GM10847 (cell line): ENCODE measurements around the gene EPHB1.

Experiments used
- POLR2A ChIP-seq: IDR thresholded peaks from 2 replicates; pipeline ENCODE4 v1.6.1; 2011; ENCODE audit not compliant: insufficient read length; ENCODE audit errors: extremely low read depth

Gene EPHB1

DNA sequence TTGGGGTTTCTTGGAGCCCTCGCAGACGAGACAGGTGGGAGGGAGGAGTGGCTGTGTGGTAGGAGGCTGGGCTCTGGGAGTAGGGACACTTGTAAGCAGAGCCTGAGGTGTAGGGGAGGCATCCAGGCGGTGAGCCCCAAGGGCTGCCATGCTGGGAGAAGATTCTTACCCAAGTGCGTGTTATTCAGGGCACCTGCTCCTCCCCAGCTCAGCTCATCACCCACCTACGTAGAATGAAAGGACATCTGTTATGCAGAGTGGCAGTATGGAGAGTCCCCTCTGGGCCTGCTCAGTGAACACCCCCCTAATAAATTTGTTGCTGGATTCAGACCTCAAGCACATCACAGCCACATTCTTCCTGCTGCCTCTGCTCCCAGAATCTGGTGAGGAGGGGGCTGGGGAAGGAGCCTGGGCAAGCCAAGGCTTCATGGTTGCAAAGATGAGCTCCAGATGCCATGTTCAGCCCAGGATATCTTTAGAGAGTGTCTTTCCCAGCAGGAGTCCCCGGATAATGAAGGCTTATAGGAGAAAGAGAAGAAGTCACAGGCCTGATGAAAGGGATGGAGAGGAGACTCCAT lies 261.8 kb downstream of the EPHB1 start:
- TF ChIP-seq POLR2A, result no peak

DNA sequence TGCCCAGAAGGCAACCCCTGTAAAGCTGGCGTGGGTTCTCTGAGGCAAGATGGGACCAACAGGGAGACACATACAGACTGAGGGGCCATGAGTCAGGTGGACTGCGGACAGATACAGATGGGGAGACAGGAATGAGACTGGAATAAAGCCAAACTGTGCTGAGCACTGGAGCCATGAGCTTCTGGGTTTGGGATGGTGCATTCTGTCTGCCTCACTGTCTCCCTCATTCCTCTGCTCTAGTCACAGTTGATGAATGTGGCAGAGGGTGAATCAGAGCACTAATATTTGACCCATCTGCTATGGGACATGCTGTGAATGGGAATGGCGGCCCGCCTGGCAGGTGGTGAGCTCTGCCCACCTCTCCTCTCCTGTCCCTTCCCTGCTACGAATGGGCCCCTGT lies 262.9 kb downstream of the EPHB1 start:
- no peak for TF ChIP-seq POLR2A

DNA sequence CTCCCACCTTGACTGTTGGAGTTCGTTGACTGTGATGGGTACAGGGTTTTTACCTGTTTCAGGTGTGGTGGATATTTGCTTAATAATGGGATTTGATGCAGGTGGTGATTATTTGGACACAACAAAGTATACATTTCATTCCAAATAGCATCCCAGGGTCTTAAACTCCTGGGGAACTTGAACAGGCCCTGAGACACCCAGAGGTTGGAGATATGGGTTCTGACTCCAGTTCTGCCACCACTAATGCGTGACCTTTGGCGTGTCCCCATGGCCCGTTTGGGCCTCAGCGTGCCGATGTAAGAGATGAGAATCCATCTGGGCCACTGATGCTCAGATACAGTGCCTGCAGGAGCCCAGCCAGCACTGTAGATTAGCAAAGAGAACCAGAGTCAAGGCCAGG lies 264.5 kb downstream of the EPHB1 start:
- no peak for TF ChIP-seq POLR2A

DNA sequence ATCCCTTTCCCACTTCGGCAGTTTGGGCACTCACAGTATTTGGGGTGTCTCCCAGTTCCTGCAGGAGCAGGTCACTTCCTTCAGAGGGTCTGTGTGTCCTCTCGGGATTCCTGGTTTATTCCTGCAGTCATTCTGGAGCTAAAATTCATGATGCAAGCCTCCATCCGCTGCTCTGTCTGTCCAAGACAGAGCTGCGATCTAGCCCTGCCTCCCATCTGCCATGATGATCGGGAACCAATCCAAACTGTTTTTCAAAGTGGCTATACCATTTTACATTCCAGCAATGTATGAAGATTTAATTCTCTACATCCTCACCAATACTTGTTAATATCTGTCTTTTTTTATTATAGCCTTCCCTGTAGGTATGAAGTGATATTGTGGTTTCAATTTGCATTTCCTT lies 273.0 kb downstream of the EPHB1 start:
- TF ChIP-seq POLR2A, result no peak

DNA sequence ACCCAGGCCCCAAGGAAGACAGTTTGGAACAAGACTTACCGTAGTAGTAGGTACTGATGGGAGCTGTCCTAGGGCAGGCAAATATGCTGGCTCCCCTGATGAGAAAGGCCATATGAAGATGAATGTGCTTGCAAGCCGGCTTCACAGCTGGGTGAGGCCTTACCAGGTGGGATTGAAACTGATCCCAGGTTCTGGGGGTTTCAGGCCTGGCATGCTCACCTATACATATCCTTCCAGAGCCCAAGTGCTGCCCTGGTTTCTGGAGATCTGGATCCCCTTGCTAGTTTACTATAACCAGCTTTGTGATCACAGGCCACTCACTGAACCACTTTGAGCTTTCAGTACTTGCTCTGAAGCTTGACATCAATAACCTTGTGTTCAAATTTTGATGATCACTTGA lies 274.3 kb downstream of the EPHB1 start:
- TF ChIP-seq POLR2A, result no peak

DNA sequence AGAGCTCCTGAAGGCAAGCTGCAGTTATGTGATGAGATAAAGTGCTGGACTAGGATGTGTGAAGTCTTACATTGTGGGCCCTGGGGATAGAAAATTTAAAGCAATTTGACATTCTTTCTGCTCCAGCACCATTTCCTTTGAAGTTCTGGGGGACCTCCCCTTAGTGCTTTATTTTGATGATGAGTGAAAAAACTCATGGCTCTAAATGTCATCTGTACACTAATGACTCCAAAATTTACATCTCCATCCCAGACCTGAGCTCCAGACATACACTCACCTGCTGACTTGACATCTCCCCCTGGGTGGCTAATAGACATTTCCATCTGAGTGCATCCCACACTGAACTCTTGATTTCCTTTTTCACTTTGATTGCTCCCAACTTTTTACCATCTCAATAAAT lies 276.4 kb downstream of the EPHB1 start:
- no peak for TF ChIP-seq POLR2A

DNA sequence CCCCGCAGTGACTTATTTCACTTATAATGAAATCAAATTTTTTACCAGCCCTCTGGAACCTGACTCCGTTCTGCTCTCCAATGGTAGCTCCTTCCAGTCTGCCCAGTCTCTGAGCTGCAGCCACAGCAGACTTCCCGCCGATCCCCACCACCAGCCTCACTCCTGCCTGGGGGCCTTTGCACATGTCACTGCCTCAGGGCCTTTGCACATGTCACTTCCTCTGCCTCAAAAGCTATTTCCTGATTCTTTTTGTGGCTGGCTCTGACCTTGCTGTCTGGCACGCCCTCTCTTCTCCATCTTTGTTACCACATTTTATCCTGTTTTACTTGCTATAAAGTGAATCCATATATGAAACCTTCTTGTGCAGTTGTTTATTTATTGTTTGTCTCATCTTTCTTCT lies 277.4 kb downstream of the EPHB1 start:
- TF ChIP-seq POLR2A, result no peak

DNA sequence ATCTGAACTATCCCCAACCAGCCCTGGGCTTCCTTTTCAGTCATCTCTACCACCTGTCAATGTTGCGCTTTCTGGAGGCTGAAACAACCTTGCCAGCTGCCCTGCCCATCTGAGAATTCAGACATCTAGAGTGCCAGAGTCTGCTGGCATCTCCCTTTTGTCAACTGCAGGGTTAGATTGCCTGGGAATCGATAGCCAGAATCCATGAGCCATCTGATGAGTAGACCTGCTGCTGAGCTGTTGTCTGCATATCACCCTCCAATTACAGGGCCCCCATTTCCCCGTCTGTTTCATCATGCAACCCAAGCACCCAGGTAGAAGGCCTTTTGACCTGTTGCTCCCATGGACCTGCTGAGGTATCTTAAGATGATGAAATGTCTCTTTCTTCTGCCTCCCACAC lies 280.1 kb downstream of the EPHB1 start:
- TF ChIP-seq POLR2A, result no peak

DNA sequence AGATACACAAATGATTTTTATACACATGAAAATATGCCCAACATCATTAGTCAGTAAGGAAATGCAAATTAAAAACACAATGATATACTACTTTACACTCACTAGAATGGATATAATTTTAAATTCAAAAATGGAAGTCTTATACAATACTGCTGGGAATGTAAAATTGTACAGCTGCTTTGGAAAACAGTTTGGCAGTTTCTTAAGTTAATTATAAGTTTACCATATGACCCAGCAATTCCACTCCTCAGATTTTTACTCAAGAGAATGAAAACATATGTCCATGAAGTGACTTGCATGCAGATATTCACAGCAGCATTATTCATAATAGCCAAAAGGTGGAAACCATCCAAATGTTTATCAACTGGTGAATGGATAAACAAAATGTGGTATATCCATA lies 281.3 kb downstream of the EPHB1 start:
- no peak for TF ChIP-seq POLR2A

DNA sequence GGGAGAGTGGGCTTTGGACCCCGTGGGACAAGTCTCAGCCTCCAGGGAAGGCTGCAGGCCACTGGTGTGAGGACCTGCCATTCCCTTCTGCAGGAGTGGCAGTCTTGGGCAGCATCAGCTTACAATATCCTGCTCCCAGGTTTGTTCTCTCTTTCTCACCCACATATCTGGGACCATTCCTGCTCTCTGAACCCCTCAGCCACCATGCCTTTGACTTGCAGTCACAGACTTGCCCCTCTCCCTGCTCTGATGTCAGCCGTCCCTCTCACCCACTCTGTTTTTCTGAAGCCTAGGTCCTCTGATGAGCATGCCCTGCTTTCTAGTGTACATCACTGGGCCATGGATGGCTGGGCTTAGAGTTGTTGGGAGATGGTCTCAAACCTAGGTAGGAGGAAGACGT lies 282.1 kb downstream of the EPHB1 start:
- TF ChIP-seq POLR2A, result no peak

DNA sequence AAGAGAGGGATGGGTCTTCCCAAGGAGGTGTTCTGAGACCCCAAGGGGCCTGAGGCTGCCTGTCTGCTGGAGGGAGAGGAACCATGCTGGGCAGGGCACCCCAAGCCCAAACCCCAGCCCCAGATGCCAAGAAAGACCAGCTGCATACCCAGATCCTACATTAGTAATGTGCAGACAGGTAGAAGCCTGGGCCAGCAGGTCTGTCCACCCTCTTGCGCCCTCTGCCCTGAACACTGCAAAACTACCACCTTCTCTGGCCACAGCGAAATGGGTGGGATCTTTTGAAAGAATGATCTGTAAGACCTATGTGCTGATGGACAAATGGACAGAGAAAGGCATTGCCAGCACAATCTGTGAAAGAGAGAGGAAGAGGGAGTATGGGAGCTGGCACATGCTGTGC lies 283.2 kb downstream of the EPHB1 start:
- TF ChIP-seq POLR2A, result no peak

DNA sequence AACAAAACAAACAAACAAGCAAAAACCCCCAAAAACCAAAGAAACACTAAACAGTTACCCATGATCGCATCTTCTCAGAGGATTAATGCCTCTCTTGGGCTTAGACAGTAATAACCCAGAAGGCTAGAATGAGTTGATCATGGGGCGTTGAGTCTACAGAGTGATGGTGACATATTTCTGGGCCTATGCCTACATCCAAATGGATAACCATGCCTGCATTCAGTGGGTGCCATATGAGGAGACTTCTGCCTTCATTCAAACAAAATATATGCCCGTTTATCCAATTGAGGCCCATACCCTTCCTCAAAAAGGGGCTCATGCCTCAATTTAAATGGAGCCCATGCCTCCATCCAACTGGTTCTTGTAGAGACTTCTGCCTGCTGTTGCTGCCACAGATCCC lies 284.0 kb downstream of the EPHB1 start:
- no peak for TF ChIP-seq POLR2A

DNA sequence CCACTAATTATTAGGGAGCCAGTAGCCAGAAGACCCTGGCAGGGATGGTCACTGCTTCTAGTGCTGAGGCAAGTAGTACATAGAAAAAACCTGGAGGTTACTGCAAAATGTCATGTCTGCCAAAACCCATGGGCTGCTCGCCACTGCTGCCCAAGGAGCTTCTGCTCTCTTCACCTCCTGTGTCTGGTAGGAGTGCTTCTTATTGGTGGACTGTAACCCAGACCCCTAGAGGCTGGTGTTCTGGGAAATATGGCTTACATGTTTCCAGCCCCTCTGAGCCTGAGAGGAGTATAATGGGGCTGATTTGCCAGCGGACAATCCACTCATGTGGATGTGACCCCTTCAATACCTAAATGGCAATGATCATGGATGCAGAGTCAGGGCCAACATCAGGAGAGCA lies 286.4 kb downstream of the EPHB1 start:
- TF ChIP-seq POLR2A, result no peak

DNA sequence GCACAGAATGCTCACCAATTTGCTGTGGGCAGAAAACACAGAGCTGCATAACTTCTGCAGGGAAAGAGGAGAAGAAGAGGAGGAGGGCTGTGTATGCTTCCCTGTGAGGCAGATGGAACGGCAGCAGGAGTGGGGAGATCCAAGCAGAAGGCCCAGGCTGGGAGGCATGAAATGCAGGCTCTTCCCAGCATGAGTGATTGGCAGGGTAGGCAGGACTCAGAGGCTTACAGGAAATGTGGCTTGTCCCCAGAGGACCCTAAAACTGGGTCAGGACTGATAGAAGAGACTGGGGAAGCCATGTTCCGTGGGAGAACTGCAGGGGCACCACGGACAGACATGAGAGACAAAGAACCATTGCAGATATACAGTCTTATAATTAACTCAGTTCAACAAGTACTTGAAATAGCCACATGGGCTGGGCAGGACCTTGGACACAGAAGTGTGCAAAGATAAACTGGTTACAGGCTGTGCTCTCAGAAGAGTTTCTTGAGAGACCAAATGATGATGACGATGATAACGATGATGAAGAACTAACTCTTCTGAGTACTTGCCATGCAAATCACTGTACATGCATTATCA lies 286.9 kb downstream of the EPHB1 start:
- TF ChIP-seq POLR2A, result no peak

DNA sequence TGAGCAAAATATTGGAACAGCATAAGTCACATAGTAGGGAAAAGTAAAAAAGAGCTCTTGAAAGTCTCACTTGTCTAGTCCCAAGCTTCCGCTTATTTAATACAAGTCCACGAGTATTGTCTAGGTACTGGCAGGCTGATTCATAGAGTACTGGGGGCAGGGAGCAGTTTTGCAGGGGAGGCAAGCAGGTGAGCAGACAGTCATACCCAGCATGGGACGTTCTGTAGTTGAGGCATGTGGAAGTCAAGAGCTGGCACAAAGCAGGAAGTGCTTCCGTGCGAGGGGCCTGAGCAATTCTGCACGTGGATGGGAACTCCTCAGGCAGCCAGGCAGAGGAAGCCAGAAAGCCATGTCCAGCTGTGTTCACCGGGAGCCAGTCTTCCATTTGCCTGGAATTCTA lies 287.6 kb downstream of the EPHB1 start:
- TF ChIP-seq POLR2A, result no peak

DNA sequence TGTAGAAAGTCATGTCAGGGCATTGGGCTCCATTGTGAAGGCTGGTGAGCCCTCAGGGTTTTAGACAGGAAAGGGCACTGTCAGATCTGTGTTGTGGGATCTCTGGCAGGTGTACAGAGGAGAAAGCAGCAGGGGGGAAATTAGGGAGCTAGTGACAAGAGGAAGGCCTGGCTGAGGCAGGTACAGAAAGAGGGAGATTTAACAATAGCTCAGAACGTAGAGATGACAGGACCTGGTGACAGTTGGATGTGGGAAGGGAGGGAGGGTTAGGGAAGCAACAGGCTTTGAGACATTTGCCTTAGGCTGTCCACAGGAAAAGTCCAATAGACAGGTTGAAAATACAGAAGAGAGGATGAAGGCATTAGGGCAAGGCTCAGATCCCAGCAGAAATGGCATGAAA lies 288.1 kb downstream of the EPHB1 start:
- TF ChIP-seq POLR2A, result no peak

DNA sequence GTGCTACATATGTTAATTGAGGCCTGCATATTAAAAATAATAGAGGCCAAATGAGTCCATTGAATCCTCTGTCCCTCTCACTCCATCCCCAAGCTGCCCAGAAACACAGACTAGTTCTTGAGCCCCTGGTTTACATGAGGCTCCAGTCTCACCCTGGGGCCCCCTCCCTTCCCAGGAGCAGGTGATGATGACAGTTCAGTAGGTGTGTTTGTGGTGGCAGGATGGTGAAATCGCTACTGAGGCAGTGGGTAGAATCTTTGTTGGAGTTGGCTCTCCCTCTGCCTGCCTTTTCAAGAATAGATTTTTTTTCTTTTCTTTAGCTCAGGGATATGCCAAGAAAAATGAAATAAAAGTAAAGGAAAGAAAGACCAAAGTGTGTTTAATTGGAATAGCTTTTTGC lies 288.7 kb downstream of the EPHB1 start:
- no peak for TF ChIP-seq POLR2A

DNA sequence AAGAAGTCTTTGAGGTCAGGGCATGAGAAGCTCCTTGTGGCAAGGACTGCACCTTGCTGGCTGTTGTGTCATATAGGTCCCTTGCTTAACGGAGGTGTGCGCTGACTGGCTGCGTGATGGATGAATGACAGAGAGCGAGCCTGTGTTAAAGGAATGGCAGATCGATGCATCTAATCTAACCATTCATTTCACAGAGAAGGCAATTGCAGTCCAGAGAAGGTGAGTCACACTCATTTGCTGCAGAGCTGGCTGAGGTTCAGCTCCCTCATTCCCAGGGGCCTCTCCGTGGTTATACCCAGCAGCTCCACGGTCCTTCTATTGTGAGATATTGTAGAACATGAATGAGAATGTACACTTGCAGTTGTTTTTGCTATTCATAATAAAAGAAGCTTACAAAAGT lies 289.3 kb downstream of the EPHB1 start:
- no peak for TF ChIP-seq POLR2A

DNA sequence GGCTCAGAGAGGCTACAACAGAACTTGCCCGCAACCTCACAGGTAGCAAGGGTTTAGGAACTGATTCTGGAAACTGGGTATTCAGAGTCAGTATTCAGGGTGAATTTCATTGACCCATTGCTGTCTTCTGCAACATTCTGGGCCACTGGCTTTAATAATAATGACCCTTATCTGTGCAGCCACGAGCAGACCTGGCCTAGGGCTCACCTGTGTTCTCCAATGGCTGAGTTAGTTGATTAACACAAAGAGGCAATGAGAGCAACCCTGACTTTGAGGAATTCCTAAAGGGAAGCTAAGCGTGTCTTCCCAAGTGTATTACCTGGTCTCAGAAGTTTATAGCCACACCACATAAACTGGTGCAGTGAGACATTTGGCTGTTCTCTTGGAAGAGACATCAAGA lies 289.9 kb downstream of the EPHB1 start:
- no peak for TF ChIP-seq POLR2A
